A549 (cell line): ENCODE data around the gene DIP2C. TPM values are rescaled to one million over a fixed set of nuclear protein-coding genes. Genes with fewer than 3 reads are reported as not detected.

Experiments used
- ATAC-seq, 2 experiments: fragments of 200-7000 bp in 1 of 2; fragments of >200 bp in 1 of 2; cut with Nextera tagmentation in 1 of 2; cut with Tn5 transposase in 1 of 2; 3 replicates each; pipeline versions ENCODE4 v1.8.0 to v1.9.1; 2018 to 2020; ENCODE audit warnings: mild to moderate bottlenecking in 1 of 2, moderate library complexity in 1 of 2
- CTCF ChIA-PET: fragments of 300-600 bp; sonication (Branson Sonifier 250); formaldehyde crosslinking; extraction: SDS; loops from one replicate; lab custom pipeline; 2021; ENCODE audit warnings: antibody characterized with exemption, inconsistent platforms; lab: Yijun Ruan, JAX
- POLR2A ChIA-PET: fragments of 350-600 bp; formaldehyde crosslinking; extraction: SDS; loops from one replicate; lab custom pipeline; 2021; ENCODE audit warnings: antibody characterized with exemption, inconsistent platforms; lab: Yijun Ruan, JAX
- DNase-seq, 2 experiments: peaks; one replicate each; pipeline versions ENCODE4 v3.0.0 to v3.0.0-alpha.2; 2011 to 2016; ENCODE audit warnings: low read depth in 1 of 2, low spot score in 1 of 2
- FAIRE-seq: peaks from 2 replicates; lab custom pipeline; 2011; peaks lifted over from hg19 to GRCh38; lab: Jason Lieb, UNC
- H3K27ac ChIP-seq, 2 experiments: fragments of >200 bp; sonication (Bioruptor Twin); formaldehyde crosslinking; 3 replicates each; pipeline ENCODE4 v1.5.1; 2016 to 2017
- H3K4me1 ChIP-seq: fragments of >200 bp; sonication (Bioruptor Twin); formaldehyde crosslinking; 3 replicates; pipeline ENCODE4 v1.6.1; 2016
- H3K4me2 ChIP-seq: fragments of >200 bp; sonication (Bioruptor Twin); formaldehyde crosslinking; 3 replicates; pipeline ENCODE4 v1.6.1; 2016
- H3K4me3 ChIP-seq: fragments of >200 bp; sonication (Bioruptor Twin); formaldehyde crosslinking; 3 replicates; pipeline ENCODE4 v1.5.1; 2016
- H3K9me3 ChIP-seq: fragments of >200 bp; sonication (Bioruptor Twin); formaldehyde crosslinking; 3 replicates; pipeline ENCODE4 v1.6.1; 2016
- BCL3 ChIP-seq: fragments of >200 bp; sonication (Bioruptor Twin); formaldehyde crosslinking; IDR thresholded peaks from 3 replicates; pipeline ENCODE4 v1.6.1; 2016
- CBX2 ChIP-seq: fragments of 200-600 bp; sonication (generic); IDR thresholded peaks from 2 replicates; pipeline ENCODE4 v1.6.1; 2016; ENCODE audit warnings: low read depth, mild to moderate bottlenecking, borderline replicate concordance
- CEBPB ChIP-seq, 2 experiments: fragments of >200 bp in 1 of 2; sonication (Bioruptor Twin) in 1 of 2; formaldehyde crosslinking in 1 of 2; IDR thresholded peaks; 2 replicates each; pipeline ENCODE4 v1.6.1; 2012 to 2016
- CHD2 ChIP-seq: fragments of 150-350 bp; IDR thresholded peaks from 2 replicates; pipeline ENCODE4 v1.6.1; 2014; ENCODE audit warnings: low read length; ENCODE audit not compliant: partially characterized antibody
- CHD4 ChIP-seq: fragments of 200-600 bp; sonication (generic); IDR thresholded peaks from 2 replicates; pipeline ENCODE4 v1.6.1; 2016; ENCODE audit warnings: antibody characterized with exemption, mild to moderate bottlenecking, borderline replicate concordance
- E2F6 ChIP-seq: IDR thresholded peaks from 2 replicates; pipeline ENCODE4 v1.6.1; 2012; ENCODE audit warnings: low read depth, borderline replicate concordance
- EHF ChIP-seq: fragments of 250-450 bp; sonication (Bioruptor Pico); IDR thresholded peaks from 2 replicates; pipeline ENCODE4 v1.5.0; 2020; ENCODE audit warnings: mild to moderate bottlenecking
- EHMT2 ChIP-seq: fragments of 200-600 bp; sonication (generic); IDR thresholded peaks from 2 replicates; pipeline ENCODE4 v1.6.1; 2016; ENCODE audit warnings: antibody characterized with exemption, low read depth, mild to moderate bottlenecking, moderate library complexity
- ESRRA ChIP-seq: fragments of 150-350 bp; IDR thresholded peaks from 2 replicates; pipeline ENCODE4 v1.6.1; 2014; ENCODE audit warnings: mild to moderate bottlenecking, low read length, borderline replicate concordance
- FOSB ChIP-seq: fragments of 250-450 bp; sonication (Bioruptor Pico); IDR thresholded peaks from 2 replicates; pipeline ENCODE4 v1.5.0; 2020; ENCODE audit warnings: mild to moderate bottlenecking, moderate library complexity
- GATA3 ChIP-seq: IDR thresholded peaks from 2 replicates; pipeline ENCODE4 v1.6.1; 2012; ENCODE audit warnings: borderline replicate concordance
- HDAC2 ChIP-seq: fragments of 200-600 bp; sonication (generic); IDR thresholded peaks from 2 replicates; pipeline ENCODE4 v1.6.1; 2016
- HES2 ChIP-seq: fragments of >200 bp; sonication (Bioruptor Twin); formaldehyde crosslinking; IDR thresholded peaks from 2 replicates; pipeline ENCODE4 v1.6.1; 2016
- HEYL ChIP-seq: fragments of 250-450 bp; sonication (Bioruptor Pico); IDR thresholded peaks from 2 replicates; pipeline ENCODE4 v1.8.0; 2021; ENCODE audit warnings: mild to moderate bottlenecking, moderate library complexity
- HOXA7 ChIP-seq: fragments of 250-450 bp; sonication (Bioruptor Pico); IDR thresholded peaks from 2 replicates; pipeline ENCODE4 v1.5.0; 2020; ENCODE audit warnings: mild to moderate bottlenecking, moderate library complexity
- HOXB13 ChIP-seq: fragments of 250-450 bp; sonication (Bioruptor Pico); IDR thresholded peaks from 2 replicates; pipeline ENCODE4 v1.5.0; 2020; ENCODE audit warnings: low read depth, mild to moderate bottlenecking, moderate library complexity
- HOXB5 ChIP-seq: fragments of 250-450 bp; sonication (Bioruptor Pico); IDR thresholded peaks from 2 replicates; pipeline ENCODE4 v1.5.0; 2020; ENCODE audit warnings: mild to moderate bottlenecking, moderate library complexity
- JUNB ChIP-seq: fragments of >200 bp; sonication (Bioruptor Twin); formaldehyde crosslinking; IDR thresholded peaks from 2 replicates; pipeline ENCODE4 v1.6.1; 2016
- KDM1A ChIP-seq: fragments of 200-600 bp; sonication (generic); IDR thresholded peaks from 2 replicates; pipeline ENCODE4 v1.6.1; 2016; ENCODE audit warnings: low read depth, mild to moderate bottlenecking
- KDM5A ChIP-seq: fragments of 200-600 bp; sonication (generic); IDR thresholded peaks from 2 replicates; pipeline ENCODE4 v1.6.1; 2016; ENCODE audit warnings: antibody characterized with exemption, mild to moderate bottlenecking
- MAFK ChIP-seq: fragments of 450-650 bp; IDR thresholded peaks from 2 replicates; pipeline ENCODE4 v1.6.1; 2014; ENCODE audit not compliant: partially characterized antibody
- MAZ ChIP-seq: fragments of 150-350 bp; IDR thresholded peaks from 2 replicates; pipeline ENCODE4 v1.6.1; 2014; ENCODE audit warnings: antibody characterized with exemption, low read depth, low read length, borderline replicate concordance
- NPAS2 ChIP-seq: fragments of 250-450 bp; sonication (Bioruptor Pico); IDR thresholded peaks from 2 replicates; pipeline ENCODE4 v1.8.0; 2022; ENCODE audit warnings: mild to moderate bottlenecking, moderate library complexity, borderline replicate concordance
- PHF8 ChIP-seq: fragments of 200-600 bp; sonication (generic); IDR thresholded peaks from 2 replicates; pipeline ENCODE4 v1.6.1; 2016; ENCODE audit warnings: low read depth, mild to moderate bottlenecking, antibody characterized with exemption, moderate library complexity, borderline replicate concordance
- POLR2AphosphoS2 ChIP-seq: conservative IDR thresholded peaks from 2 replicates; pipeline ENCODE4 v1.6.1; 2012; ENCODE audit warnings: low read length, improper control_type of control experiment, inconsistent platforms
- RARB ChIP-seq: fragments of 250-450 bp; sonication (Bioruptor Pico); IDR thresholded peaks from 2 replicates; pipeline ENCODE4 v1.8.0; 2021; ENCODE audit warnings: mild to moderate bottlenecking, moderate library complexity
- RCOR1 ChIP-seq: fragments of 150-350 bp; IDR thresholded peaks from 2 replicates; pipeline ENCODE4 v1.6.1; 2014; ENCODE audit warnings: antibody characterized with exemption, low read length, low read depth
- REST ChIP-seq: fragments of 200-600 bp; sonication (generic); IDR thresholded peaks from 2 replicates; pipeline ENCODE4 v1.6.1; 2016; ENCODE audit warnings: antibody characterized with exemption, mild to moderate bottlenecking, moderate library complexity
- RNF2 ChIP-seq: fragments of 200-600 bp; sonication (generic); IDR thresholded peaks from 2 replicates; pipeline ENCODE4 v1.6.1; 2016; ENCODE audit warnings: low read depth, mild to moderate bottlenecking, antibody characterized with exemption, moderate library complexity, borderline replicate concordance
- SREBF2 ChIP-seq: fragments of 450-650 bp; IDR thresholded peaks from 2 replicates; pipeline ENCODE4 v1.6.1; 2014; ENCODE audit warnings: mild to moderate bottlenecking, moderate library complexity
- TFCP2L1 ChIP-seq: fragments of 250-450 bp; sonication (Bioruptor Pico); IDR thresholded peaks from 2 replicates; pipeline ENCODE4 v1.5.0; 2021; ENCODE audit warnings: mild to moderate bottlenecking
- TP53 ChIP-seq: fragments of 250-450 bp; sonication (Bioruptor Pico); IDR thresholded peaks from 2 replicates; pipeline ENCODE4 v1.5.0; 2021; ENCODE audit warnings: mild to moderate bottlenecking, moderate library complexity
- ZNF302 ChIP-seq: fragments of 250-450 bp; sonication (Bioruptor Pico); IDR thresholded peaks from 2 replicates; pipeline ENCODE4 v1.9.0; 2021; ENCODE audit warnings: inconsistent platforms, mild to moderate bottlenecking, moderate library complexity
- ZSCAN20 ChIP-seq: fragments of 250-450 bp; sonication (Bioruptor Pico); IDR thresholded peaks from 2 replicates; pipeline ENCODE4 v1.8.0; 2022; ENCODE audit warnings: mild to moderate bottlenecking, moderate library complexity
- WGBS: methylation state at CpG from one replicate; pipeline ENCODE4 v1.1.6; 2017; ENCODE audit errors: missing lambda C conversion rate; 5-methylcytosine and 5-hydroxymethylcytosine counted together
- polyA plus RNA-seq, 4 experiments: library from polyadenylated mRNA; depleted of rRNA in 3 of 4; stranded (reverse); fragments of >200 nt; fragmentation: RNase III in 1 of 4; extraction: RNeasy Plus Mini Kit Qiagen cat#74134 plus additional on column Dnase treatment in 1 of 4; gene quantifications; 2 replicates in 3 of 4; 3 replicates in 1 of 4; pipeline ENCODE4 v1.2.3, GENCODE V29; 2011 to 2017

DIP2C gene
- polyA plus RNA-seq, 2 of the 4 experiments (the other 2 are of a cell fraction): 3.7 to 5.0 TPM

GRCh38 chr10:248307-248706 is 441.2 kb downstream of the DIP2C start:
- ChIA-PET CTCF (interaction anchor here (0.5 to 2.5 kb wide), 3 partner anchors 18 to 90 kb away, joined by 3 to 10 read pairs (median 4); no protein-coding TSS in a partner anchor), POLR2A (no interaction called here)
- ATAC-seq (no peak), FAIRE-seq (no peak), DNase-seq (no peak)
- Histone ChIP-seq H3K4me2 (no peak overlapping the region), H3K4me1 (no peaks in the 10 kb centered on the region), H3K27ac (no peak overlapping the region), H3K9me3 (no peaks in the 10 kb centered on the region), H3K4me3 (no peak overlapping the region)
- 97% methylated on average over 15 of the region's 15 CpGs for WGBS
- no peak for TF ChIP-seq ZNF302 (CRISPR knock-in tag)
- TF ChIP-seq RCOR1: no peak
- no peak for TF ChIP-seq FOSB (CRISPR knock-in tag)
- no peak for TF ChIP-seq CBX2
- TF ChIP-seq JUNB: no peak
- no peak for TF ChIP-seq HDAC2
- TF ChIP-seq REST: no peak
- TF ChIP-seq TP53 (CRISPR knock-in tag): no peak
- TF ChIP-seq BCL3: no peak
- TF ChIP-seq POLR2AphosphoS2: no peak
- TF ChIP-seq ZSCAN20: no peak
- no peak for TF ChIP-seq EHF
- no peak for TF ChIP-seq PHF8
- TF ChIP-seq TFCP2L1 (CRISPR knock-in tag): no peak
- no peak for TF ChIP-seq HES2
- no peak for TF ChIP-seq CHD2
- no peak for TF ChIP-seq HEYL
- TF ChIP-seq E2F6: no peak
- no peak for TF ChIP-seq KDM5A
- no peak for TF ChIP-seq RARB (CRISPR knock-in tag)

- ATAC-seq (no peak), FAIRE-seq (no peak), DNase-seq (no peak)
- WGBS: 96% methylated on average over 4 of the region's 4 CpGs
- ChIA-PET POLR2A (no interaction called here), CTCF (interaction anchor here (1.5 to 2.5 kb wide), 2 partner anchors 17 to 22 kb away, joined by 4 to 10 read pairs; no protein-coding TSS in a partner anchor)
- no peaks in the 10 kb centered on the region for H3K9me3 ChIP-seq
- no peaks in the 10 kb centered on the region for H3K4me1 ChIP-seq
- no peak overlapping the region for H3K27ac ChIP-seq
- H3K4me2 ChIP-seq: no peak overlapping the region
- H3K4me3 ChIP-seq: no peak overlapping the region
- TF ChIP-seq SREBF2: no peak
- no peak for TF ChIP-seq EHF
- no peak for TF ChIP-seq HOXB13 (CRISPR knock-in tag)
- TF ChIP-seq GATA3: no peak
- TF ChIP-seq NPAS2: no peak
- no peak for TF ChIP-seq EHMT2
- no peak for TF ChIP-seq ZNF302 (CRISPR knock-in tag)
- no peak for TF ChIP-seq HES2
- TF ChIP-seq RNF2: no peak
- TF ChIP-seq HOXB5 (CRISPR knock-in tag): no peak
- TF ChIP-seq ESRRA: no peak
- TF ChIP-seq BCL3: no peak
- no peak for TF ChIP-seq CEBPB (IDR thresholded peaks at IDR 0.05)
- no peak for TF ChIP-seq MAZ
- TF ChIP-seq CHD4: no peak
- no peak for TF ChIP-seq MAFK
- TF ChIP-seq HOXA7 (CRISPR knock-in tag): no peak
- TF ChIP-seq KDM1A: no peak
- TF ChIP-seq KDM5A: no peak
These were observed 442.0 kb downstream of the DIP2C start for GRCh38 chr10:247480-247879.
